NCI-H526 treated with DMSO at 0.1 percent for 48 hours (cell line): ENCODE measurements around the gene UST.
"Not testable (repeated sequence)": the region's sequence is repeated elsewhere in the genome, so short reads cannot be mapped to it uniquely, and the experiment has no call there.

Experiments
- DNase-seq: peaks from one replicate; lab custom pipeline; 2025; lab: John Stamatoyannopoulos, UW

Gene UST

DNA sequence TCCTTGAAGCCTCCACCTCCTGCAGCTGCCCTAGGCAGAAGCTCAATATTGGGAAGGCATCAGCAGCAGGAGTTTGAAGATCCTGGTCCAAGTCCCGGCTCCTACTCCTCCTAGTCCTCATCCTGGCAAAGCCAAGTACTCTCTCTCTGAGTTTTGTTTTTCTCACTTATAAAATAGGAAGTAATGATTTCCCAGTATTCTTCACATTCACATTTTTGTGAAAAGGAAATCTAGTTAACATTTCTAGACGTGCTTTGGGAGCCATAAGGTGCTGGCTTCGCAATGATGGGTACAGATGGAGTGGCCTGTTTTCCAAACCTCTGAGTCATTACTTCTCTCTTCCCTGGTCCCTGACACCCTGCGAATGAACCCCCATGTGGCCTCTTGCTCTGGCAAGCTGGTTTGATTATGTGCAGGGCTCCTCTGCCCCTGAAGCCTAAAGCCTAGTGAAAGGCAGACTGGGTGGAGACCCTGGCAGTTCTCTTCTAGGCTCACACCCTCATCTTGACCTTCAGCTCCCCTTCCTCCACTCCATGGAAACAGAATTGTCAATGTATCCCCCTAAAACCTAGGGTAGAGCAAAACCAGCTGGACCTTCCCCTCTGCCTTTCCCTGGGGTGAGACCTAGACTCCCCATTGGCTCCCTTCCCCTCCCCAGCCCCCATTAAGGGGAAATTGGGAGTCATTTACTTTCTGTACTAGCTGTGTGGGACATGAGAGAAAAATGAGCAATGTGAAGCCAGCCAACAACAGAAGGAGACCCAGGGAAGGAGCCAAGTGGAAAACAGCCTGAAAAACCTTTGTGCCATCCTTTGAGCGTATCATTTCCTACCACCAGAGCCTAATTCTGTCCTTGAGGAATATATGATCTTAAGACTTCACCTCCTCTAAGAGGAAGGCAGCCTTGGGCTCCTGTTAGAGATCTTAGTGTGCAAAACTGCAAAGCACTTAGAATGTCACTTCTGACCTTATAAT, 158.4 kb downstream of the UST start:
- no peak for DNase-seq

DNA sequence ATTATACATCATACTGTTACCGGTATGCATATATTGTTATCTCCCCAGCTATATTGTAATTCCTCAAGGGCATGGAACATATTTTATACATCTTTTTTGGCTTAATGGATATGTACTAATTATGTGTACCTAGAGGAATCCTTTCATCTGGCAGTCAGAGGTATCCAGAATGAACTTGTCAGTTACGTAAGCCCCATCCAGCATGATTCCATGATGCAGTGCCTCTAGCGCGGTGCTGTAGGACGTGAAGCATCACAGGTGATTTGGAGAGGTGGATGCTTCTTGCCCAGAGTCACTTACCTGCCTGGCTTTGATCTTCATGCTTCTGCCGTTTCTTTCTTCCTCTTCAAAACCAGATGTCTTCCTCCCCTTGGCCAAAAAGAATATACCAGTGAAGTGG, 159.1 kb downstream of the UST start:
- DNase-seq: no peak

DNA sequence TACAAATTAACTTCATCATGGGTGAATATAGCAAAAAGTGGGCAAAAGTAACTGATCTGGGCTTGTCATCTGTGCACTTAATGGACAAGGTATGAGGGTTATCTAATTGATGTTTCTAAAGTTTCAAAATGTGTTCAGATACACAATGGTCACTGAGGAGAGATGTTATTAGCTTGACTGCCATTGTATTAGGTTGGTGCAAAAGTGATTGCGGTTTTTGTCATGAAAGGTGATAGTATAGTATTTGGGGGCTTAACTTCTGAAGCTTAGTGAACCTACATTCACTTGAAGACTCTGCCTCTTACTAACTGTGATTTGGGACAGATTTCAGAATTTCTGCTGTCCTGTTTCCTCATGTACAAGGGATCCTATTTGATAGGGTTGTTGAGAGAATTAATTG, 159.6 kb downstream of the UST start:
- DNase-seq: no peak

DNA sequence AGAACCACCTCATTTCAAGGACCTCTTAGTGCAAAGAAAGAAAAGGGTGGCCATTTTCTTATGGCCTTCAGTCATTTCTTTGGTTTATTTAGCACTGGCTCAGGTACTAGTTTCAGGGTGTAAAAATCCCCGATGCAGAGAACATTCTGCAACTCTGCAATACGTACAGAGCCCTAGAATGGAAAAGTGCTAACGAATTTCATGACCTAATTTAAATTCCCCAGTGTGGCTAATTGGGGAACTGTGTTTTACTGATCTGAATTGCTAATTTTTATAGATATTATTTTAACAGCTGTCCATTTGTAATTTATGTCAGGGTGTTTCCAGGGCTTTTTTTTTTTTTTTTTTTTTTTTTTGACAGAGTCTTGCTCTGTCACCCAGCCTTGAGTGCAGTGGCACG, 160.7 kb downstream of the UST start:
- no peak for DNase-seq

DNA sequence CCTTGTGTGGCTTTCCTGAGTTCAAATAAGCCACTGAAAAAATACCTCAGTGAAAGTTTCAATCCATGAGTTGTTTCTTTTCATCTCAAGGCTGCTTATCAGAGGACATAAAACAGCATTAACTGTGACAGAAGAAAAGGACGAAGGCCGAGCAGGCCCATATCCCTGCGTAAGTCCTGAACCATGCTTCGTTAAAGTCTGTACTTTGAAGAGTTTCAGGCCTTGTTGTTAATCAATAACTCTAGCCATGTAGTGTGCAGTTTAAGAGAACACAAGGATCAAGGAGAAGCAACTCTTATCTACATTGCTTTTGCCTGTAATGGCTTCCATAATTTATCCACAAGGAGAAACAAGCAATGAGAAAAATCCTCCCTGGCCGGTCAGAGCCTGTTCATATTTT, 165.4 kb downstream of the UST start:
- DNase-seq: no peak

DNA sequence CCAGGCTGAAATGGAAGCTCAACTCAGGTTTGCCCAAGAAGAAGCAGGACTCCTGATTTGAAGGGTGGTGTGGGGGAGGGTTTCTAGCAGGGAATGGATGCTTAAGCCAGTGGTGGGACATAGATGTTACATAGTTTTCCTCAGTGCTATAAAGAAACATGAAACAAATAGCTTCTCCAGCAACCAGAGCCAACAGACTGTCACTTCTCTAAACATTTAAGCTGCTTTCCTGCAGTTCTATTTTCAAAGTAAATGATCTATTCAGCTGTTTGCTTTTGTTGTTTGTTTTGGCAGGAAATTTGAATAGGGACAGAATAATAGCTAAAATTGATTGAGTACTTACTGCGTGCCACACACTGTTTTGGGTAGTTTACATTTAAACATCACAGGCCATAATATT, 169.0 kb downstream of the UST start:
- peak; percentile 13 for DNase-seq

DNA sequence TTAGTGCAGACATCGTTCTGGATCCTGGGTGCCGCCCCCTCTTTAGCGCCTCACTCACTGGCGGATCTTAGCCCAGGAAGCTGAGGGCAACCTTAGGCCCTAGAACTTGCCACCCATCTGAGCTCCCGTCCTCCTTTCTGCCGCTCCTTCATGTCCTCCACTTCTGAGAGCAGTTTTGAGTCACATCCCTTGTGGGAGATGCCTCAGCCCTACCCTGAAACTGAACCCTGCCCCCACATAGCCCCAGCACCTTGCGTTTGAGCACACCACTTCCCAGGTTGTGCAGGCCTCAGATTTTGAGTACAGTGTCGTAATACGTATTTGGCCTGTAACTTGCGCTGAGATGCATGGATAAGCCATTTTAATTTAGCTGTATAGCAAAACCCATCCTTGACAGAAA, 169.7 kb downstream of the UST start:
- DNase-seq: not testable (repeated sequence)

DNA sequence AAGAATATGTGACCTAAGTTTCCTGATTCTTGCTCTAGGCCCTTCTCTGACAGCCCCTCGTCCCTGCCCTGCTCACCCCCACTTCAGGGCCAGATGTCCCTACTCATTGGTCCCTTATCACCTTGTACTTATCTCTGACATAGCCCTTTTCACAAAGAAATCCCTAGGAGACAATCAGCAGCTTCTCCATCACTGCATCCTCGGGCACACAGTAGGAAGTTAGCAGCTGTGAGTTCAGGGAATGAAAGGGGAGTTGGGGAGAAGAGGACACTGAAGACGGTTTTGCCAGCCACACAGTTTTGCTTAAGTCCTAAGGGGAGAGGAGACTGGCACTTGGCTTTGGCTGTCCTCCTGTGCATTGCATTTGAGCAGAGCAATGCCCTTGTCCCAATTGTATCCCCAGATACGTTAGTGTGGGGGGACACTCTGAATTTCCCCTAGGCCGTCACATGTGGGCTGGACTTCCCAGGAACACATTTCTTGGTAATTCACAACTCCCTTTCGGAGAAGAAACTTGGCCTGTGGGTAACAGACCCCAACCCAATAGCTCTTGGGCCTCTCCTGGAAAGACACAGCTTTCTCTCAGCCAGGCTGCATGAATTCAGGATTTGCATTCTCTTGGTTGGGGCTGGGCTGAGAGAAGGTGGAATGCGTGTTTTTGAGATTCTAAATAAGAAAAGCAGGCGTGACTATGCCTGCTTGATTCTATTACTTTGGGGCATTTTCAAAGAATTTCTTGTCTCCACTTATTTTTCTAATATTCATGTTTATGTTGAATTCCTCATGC, 177.6 kb downstream of the UST start:
- DNase-seq: no peak

DNA sequence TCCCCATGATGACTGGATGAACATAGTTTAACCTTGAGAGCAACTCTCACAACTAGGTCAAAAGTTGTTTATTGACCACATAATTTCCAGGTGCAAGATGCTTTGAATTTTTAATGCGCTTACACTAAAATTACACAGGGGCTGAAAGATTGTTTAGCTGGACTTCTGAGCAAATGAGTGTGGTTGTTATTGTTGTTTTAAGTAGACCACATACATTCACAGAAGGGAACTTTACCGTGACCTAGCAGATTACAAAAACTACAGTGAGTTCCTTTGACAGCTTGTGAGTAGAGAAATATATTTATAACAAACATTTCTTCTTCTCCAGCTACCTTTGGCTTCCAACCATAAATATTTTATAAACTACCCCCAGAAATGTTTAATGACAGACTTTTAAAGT, 178.9 kb downstream of the UST start:
- no peak for DNase-seq

DNA sequence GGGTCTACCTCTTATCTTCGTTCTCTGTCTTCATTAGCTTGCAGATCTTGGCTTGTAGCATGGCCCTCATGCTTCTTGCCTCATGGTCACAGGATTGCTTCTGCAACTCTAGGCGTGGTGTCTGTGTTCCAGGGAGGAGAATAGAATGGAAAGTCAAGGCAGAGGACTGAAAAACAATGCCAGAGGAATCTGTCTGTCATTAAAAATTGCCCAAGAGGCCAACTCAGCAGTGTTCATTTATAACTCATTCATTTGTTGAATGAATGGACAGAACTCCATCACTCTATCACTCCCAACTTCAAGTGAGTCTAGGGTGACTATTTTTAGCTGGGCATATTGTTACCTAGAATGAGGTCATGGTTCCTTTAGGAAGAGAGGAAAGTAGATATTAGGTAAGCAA, 179.6 kb downstream of the UST start:
- DNase-seq: no peak

DNA sequence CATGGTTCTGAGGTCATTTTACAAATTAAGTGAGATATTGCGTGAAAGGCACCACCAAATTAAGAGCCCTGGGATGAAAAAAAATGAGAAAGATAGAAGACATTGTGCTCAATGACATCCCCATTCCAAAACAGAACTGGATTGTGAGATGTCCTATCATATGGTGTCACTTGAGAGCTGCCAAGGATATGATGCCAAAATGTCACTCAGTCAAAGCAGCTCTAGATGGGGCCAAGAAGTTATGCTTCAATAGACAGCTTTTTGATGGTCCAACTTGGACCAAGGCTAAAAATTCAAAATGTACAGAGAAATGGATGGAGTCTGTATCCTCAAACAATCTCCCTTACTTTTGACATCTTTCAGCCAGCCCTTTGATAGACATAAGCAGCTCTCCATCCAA, 180.8 kb downstream of the UST start:
- no peak for DNase-seq

DNA sequence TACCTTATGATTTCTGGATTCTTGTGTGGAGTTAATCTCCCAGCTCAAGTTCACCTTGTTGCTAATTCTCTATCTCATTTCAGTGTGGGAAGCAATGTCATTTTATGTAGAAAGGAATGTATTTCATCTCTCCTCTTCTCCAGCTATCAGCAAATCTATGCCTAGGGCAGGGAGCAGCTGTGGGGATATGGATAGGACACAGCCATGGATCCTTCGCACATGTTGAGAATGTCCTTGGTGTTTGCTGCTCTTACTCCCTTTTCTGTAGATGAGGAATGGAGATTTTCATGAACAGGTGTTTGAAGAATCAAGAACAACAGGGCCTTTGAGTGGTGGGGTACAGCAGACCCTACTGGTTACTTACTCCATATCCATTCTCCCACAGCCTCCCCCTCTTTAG, 182.0 kb downstream of the UST start:
- DNase-seq: no peak

DNA sequence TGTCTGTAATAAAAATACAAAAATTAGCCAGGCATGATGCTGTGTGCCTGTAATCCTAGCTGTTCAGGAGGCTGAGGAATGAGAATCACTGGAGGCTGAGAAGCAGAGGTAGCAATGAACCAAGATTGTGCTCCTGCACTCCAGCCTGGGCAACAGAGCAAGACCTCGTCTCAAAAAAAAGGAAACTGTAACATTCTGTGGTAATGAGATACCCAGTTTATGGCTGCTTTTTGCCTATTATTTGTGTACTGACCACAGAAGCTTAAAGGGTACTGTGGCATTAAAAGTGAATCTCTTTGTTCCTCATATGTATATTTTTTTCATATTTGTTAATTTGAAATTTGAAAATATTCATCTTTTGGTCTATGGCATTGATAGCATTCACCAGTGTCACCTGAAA, 185.4 kb downstream of the UST start:
- no peak for DNase-seq

DNA sequence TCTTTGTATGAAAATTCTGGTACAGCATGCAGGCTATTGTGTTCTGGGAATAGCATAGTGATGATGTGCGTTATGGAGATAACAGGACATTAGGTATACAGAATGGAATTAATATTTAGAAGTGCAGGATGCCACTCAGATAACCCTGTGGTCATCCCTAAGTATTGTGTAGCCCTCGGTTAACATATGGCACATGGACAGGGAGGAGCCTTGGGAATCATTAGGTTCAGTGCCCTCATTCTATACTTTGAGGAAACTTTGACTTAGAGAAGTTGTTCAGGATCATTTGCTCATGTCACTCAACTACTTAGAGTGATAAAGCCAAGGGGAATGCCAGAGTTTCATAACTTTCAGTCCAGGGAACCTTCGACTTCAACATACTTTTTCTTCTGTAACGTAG, 185.9 kb downstream of the UST start:
- DNase-seq: no peak

DNA sequence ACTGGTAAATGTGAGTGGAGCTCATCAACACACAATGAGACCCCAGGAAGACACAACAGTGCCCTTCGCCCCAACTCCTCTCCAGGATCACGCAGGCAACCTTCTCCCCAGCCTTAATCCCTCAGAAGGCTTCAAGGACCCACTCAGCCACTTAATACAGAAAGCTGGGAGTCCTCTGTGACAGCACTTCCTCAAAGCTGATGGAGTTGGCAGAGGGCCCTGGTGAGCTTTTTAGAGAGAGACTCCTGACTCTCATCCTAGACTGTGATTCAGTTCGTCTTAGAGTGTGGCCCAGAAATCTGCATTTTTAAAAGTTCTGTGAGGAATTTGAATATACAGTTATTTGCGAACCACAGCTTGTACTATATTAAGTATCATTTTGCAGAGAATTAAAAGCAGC, 187.7 kb downstream of the UST start:
- no peak for DNase-seq

DNA sequence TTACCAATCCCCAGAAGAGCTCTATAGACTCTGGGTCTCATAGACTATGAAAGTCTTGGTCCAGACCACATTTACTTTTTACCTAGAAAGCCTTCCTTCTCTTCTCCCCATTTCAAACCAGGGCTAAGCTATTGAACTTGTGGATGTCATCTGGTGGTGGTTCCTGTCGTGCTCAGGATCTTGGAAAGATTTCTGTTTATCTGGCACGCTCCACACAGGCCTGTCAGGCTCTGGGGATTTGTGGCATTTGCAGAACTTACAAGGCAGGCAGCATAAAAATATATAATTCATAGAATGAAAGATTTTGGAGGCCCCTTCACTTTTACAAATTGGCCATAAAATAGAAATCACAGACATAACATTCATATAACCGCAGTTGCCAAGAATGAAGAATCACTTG, 188.1 kb downstream of the UST start:
- DNase-seq: no peak

DNA sequence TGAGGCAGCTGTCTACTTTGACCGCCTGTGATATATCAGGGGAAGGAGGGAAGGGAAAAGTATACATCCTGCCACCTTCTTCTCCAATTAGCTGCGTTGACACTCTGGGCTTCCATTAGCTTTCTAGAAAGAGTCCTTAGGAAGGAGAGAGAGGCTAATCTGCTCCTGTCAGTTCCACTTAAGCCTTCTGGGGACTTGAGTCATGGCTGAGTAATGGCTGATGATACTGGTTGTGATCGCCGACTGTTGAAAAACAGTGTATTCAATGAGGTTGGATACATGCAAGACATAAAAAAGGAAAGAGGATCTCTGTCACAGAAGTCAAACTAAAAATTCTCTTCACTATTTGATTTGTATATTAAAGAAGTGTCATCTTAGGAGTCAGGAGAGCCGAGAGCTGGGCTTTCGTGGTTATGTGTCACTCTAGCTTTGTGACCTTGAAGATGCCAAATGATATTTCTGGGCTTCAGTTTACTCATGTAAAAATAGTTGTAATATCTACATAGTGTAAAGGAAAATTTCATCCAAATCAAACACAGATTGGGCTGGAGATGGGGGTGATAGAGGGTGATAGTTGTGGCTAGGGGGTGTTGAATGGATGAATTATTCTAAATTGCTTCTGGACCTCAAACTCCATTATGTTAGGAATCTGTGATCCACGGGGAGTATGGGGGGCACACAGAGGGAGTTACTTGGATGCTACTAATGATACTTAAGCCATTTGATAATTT, 189.0 kb downstream of the UST start:
- no peak for DNase-seq

DNA sequence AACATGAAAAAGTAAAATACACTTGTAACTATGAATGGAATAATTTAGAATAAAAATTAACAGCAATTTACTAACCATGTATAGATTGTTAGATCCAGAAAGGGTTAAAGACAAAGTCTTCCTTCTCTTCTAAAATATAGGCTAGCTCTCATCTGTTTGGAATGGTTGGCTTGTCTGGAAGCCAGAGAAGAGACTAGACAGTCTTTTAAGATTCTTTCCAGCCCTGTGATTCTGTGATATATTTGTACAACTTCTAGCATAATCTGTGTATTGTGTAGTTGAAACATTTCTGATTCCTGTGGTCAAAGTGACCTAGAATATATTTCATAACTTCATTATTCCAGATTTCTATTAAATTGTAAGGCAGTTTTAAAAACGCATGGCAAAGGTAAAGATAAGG, 196.6 kb downstream of the UST start:
- no peak for DNase-seq

DNA sequence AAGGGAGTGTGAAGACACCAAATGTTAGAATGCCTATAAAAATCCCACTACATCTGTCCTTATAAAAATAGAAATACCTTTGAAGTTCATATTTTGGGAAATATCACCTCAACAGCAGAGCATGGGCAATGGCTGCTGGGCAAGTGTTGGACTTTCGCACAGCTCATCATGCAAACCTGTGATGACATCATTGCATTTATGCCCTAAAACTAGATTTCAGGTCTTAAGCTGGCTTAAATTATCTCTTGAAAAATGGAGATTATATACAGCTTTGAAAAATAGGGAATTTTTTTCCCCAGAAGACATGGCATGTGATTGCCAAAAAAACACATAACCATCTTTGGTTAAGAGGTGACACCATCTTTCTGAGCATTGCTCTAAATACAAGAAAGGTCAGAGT, 197.8 kb downstream of the UST start:
- DNase-seq: no peak

DNA sequence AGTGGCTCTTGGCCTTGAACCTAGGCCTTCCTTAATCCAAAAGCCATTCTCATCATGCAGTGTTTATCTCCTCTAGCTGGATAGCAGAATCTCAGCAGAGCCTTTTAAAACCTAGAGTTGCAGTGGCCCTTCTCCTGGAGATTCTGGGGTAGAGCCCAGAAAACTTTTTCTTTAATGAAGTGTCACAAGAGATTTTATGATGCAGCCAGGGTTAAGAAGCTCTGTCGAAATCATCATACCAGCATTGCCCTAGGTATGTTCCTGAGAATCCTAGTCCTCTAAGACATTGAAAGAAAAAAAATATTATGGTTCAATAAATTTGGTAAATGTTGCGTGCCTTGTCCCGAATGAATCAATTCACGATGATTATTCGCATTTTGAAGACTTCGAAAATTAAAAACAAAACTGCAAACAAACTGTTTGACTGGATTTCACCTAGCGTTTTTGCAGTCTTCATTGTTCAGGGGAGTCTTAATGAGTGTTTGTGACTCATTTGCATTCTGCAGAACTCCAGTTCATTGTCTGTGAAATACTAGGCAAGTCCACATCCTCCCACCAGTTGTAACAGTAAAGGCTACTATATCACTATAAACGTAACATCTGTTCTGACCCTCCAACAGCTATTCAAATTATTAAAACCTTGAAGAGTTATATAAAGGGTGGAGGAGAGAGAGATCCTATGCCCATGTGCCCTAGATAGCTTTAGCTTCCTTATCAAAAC, 198.6 kb downstream of the UST start:
- peak; percentile 23 for DNase-seq

DNA sequence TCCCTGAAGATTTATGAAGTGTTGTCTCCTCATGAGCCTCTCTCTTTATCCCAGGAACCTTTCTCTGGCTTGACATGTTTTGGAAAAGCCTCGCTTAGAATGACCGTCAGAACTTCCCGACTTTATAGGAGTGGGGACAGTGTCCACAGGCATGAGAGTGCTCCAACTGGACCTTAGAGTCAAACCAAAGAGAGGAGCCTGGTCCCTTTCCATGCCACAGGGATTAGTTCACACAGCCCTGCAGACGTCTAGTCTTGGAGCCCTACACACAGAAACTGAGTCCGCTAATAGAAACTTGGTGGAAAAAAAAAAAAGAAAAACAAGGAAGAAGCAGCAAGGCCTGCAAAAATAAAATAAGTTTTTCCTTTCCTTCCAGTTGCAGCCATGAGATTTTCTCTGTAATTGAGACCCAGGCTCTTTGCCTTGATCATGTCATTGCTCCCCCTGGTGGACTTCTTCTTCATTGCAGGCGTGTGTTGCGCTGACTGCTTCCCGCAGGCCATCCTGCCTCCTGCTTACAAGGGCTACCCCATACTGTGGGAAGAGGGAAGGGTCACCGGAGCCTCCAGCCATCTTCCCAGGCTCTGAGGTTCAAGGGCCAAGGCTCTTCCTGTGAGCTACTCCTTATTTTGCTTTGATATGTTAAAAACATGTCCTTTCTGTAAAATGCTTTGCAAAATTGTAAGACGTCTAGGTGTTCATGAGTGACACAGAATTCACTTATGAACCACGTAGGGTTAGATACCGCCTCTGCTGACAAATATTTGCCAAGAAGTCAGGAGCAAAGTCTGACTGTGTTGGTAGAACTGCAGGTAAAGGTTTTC, 201.0 kb downstream of the UST start:
- peak; percentile 51 for DNase-seq
